HT1080 (cell line): ENCODE measurements around the gene INPP5J. TPM values are rescaled to one million over a fixed set of nuclear protein-coding genes. Genes with fewer than 3 reads are reported as not detected.
A peak's percentile ranks its signal among the peaks of the same experiment; 100 is the strongest.
"Not testable (repeated sequence)": the region's sequence is repeated elsewhere in the genome, so short reads cannot be mapped to it uniquely, and the experiment has no call there.

Source experiments
- DNase-seq: peaks from one replicate; pipeline ENCODE4 v3.0.0-alpha.2; 2015; ENCODE audit warnings: low read depth
- total RNA-seq: library from RNA; depleted of rRNA; stranded (reverse); fragments of >200 nt; shearing (Covaris generic); gene quantifications from 2 replicates; pipeline ENCODE4 v1.2.3, GENCODE V29; 2014

The INPP5J gene
- total RNA-seq, 1 experiment from 2014 or later: 0.88 TPM

DNA sequence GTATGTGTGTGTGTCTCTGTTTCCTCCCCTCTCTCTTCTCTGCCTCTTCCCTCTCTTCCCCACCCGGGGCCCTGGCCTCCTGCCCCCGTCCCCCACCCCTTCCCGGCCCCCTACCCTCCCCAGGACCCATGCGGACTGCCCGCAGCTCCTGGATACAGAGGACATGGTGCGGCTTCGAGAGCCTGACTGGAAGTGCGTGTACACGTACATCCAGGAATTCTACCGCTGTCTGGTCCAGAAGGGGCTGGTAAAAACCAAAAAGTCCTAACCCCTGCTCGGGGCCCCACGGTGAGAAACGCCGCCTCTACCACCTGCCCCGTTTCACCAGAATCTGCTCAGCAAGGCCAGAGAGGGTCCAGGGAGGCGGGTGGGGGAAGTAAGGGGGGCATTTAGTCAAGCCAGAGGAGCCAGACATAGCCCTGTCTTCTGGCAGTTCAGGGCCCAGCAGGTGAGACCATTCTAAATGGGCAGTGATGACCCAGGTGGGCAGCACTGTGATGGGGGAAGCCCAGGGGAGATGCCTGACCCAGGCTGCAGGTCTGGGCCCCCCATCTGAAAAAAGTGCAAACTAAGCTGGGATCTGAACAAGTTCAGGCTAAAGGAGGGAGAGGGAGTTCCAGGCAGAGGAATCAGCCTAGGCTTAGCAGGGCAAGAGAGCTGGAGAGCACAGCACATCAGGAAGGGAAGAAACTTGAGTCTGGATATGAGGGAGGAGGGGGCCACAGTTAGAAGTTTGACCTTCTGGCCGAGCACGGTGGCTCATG, 21.8 kb upstream of the INPP5J start:
- DNase-seq: no peak

GRCh38 chr22:31102441-31103081, 20.2 kb upstream of the INPP5J start:
- DNase-seq: peak; percentile 67

DNA sequence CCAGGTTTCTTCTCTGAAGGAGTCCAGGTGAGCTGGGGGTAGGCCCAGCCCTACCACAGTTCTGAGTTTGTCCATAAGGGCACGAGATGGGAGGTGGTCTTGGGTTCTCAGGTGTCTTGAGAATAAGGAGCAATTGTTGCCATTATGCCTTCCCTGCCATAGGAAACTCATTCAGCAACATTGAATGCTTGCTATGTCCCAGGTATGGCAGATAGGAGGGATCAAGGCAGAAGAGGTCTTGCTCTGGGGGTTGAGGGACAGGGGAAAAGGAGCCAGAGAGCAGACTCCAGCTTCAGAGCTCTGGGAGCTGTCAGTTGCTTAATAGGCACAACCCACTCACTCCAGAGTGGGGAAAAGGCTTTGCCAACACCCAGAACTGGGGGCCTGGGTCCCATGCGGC, 19.7 kb upstream of the INPP5J start:
- DNase-seq: no peak

DNA sequence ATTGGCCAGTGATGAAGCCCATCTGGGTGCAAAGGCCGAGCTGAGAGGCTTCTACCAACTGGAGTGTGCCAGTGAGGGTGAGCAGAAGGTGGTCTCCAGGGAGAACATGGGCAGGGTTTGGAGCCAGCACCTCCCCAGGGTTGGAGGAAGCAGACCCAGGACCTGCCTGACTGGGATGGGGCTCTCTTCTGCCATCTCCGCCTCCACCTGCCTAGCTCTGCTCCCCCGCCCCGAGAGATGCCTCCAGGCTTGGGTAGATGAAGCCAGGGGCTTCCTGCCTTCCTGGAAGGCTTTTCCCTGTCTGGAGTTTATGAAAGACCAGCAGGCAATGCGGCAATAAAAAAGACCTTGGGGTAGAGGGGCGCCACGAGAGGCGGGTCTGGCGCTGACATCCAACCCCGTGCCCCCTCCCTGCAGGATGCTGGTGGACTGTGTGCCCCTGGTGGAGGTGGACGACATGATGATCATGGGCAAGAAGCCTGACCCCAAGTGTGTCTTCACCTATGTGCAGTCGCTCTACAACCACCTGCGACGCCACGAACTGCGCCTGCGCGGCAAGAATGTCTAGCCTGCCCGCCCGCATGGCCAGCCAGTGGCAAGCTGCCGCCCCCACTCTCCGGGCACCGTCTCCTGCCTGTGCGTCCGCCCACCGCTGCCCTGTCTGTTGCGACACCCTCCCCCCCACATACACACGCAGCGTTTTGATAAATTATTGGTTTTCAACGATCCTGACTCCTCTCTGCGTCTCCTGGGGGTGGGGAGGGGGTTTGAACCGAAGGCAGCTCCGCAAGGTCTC, 18.7 kb upstream of the INPP5J start:
- DNase-seq: no peak

DNA sequence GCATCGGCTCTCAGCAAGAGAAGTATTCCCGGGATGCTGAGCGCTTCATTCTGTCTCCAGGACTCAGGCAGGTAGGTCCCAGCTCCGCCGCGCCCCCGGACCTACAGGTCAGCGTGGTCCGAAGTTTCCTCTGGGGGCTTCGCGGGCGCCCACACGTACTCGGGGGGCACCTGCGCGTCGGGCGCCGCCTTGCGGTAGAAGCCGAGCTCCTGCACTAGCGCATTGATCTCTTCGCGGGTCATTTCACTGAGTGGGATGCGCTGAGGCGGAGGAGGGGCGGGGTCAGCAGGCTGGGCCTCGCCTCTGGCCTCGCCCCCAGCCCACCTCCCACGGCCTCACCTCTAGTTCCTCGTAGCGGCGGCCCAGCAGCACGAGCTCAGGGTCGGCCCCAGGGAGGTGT, 17.9 kb upstream of the INPP5J start:
- DNase-seq: no peak

DNA sequence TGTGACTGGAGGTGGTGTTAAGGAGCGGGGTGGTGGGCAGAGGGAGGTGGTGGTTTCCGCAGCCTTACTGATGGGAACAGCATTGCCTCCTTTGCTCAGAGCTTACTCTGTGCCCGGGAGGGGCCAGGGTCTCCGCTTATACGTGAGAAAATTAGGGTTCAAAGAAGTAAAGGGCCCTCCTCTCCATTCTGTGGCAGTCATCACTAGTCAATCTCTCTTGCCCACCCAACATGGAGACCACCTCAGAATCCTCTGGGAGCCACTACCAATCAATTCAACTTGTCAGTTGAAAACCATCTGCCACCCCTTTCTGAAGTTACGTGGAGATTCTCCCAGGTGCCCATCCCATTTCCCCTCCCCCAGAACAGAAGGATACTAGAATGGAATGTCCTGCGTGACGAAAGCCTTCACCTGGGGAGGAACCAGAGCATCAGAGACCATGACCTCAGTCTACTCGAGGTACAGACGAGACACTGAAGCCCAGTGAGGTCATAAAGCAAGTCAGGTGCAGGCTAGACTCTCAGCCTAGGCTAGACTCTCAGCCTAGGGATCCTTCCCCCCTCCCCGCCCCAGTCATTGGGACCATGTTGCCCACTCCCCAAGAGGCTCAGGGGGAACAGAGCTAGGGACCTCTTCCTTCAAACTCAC, 17.4 kb upstream of the INPP5J start:
- DNase-seq: no peak

DNA sequence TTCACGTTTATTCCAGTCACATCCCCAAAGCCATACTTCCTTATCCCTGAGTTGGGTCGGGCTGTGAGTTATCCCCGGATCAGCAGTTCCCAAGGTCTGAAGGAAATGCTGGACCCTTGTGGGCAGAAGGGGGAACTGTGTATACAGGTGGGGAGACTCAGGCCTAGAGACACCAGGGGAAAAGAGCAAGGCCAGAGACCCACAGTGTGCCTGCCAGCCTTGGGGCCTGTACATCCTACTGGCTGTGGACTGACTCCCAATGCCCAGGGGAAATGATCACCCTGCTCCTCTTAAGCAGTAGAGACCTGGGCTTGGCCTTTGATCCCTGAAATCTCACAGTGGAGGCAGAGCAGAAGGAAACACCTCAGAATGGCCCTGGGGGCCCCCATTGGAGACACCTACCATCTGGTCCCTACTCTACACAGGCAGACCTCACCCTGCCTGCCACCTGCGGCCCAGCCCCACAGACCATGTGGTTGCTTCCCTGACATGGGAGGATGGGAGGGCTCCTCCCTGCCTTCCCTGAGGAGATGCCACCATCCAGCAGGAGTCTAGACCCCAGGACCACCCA, 16.7 kb upstream of the INPP5J start:
- no peak for DNase-seq

- DNase-seq: no peak
These were observed 16.0 kb upstream of the INPP5J start for GRCh38 chr22:31106731-31107177.

- DNase-seq: peak; percentile 96
These were observed 15.4 kb upstream of the INPP5J start, which contains the start of gene SELENOM for GRCh38 chr22:31107178-31107893. TSS of gene SELENOM (minus strand) at chr22:31107568. CDS start at chr22:31107505, 63 bp downstream.

- no peak for DNase-seq
These were observed 14.9 kb upstream of the INPP5J start for GRCh38 chr22:31107894-31108218.

DNA sequence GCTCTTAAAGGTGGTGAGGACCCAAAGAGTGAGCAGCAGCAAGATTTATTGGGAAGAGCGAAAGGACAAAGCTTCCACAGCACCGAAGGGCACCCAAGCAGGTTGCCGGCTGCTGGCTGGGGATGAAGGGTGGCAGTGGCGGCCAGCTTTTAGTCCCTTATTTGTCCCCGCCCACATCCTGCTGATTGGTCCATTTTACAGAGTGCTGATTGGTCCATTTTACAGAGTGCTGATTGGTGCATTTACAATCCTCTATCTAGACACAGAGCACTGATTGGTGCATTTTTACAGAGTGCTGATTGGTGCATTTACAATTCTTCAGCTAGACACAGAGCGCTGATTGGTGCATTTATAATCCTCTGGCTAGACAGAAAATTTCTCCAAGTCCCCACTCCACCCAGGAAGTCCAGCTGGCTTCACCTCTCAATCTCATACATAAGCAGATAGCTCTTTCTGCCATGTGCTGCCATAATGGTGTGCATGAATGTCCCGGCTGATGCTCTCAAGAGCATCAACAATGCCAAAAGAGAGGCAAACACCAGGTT, 10.1 kb upstream of the INPP5J start:
- DNase-seq: not testable (repeated sequence)

DNA sequence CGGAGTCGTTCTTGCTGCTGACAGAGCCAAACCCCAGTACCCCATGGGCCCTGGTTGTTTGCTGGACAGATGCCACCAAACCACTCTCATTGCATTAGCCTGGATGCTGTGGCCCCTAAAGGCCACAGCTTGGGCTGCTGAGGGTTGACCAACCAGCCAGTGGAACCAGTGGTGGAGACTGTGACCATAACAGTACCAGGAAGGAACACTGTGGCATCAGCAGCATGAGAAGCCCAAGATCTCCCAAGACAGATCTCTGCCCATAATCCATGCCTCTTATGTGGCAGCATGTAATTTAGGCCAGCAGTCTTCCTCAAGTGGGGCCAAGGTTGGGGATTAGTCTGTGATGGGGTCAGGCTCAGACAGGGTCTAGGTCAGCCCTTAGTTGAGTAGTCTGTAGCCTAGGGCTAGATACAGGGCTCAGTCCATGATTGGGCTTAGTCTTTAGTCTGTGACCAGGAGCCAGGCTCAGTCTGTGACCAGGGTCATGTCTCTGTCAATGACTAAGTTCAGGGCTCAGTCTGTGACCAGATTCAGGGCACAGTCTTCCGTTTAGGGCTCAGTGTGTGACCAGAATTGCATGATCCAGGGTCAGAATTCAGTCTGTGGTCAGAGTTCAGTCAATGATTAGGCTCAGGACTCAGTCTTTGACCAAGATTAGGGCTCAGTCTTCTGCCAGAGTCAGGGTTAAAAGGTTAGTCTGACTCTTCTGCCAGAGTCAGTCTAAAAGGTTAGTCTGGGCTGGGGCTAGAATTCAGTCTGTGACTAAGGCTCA, 4.5 kb upstream of the INPP5J start:
- DNase-seq: no peak

GRCh38 chr22:31119026-31119717, 3.6 kb upstream of the INPP5J start:
- DNase-seq: no peak

GRCh38 chr22:31120230-31120629, 2.5 kb upstream of the INPP5J start:
- no peak for DNase-seq

GRCh38 chr22:31120642-31121041, 2.1 kb upstream of the INPP5J start:
- DNase-seq: no peak

- DNase-seq: no peak
These were observed 1.4 kb upstream of the INPP5J start for GRCh38 chr22:31121403-31121802.

GRCh38 chr22:31122196-31122531, 602 bp upstream of the INPP5J start:
- DNase-seq: no peak

DNA sequence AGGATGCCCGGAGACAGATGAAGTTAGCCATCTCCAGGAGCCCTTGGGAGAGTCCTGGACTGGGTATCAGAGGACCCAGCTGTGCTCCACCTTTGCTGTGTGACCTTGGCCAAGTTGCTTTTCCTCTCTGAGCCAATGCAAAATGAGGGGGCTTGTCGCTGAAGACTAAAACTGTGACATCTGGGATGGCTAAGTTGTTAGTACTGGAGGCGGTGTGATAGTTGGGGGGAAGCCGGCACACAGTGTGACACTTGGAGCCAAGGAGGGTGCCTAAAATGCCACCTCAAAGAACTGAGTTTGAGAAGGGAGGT, 481 bp downstream of the INPP5J start:
- DNase-seq: no peak

DNA sequence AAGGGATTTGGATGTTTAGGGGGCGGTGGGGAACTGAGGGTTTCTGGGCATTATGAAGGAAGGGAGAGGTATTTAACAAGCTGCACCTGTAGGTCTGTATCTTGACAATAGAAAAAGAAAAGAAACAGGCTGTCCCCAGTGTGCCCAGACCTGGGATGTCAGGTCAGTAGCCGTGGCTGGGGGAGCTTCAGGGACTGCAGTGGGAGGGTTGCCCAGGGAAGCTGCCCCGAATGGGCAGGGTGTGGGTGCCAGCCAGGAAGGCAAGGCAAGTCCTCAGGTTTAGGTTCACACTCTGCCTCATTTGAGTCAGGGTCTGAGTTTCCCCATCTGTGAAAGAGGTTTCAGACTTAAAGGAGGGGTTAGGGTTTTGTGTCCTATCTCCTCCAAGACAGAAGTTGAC, 1.5 kb downstream of the INPP5J start:
- no peak for DNase-seq
